OCI-LY3 (cell line): ENCODE data around the gene CLCN1.

Experiments used
- H2AFZ ChIP-seq: fragments of 200-600, 300-600 bp; shearing (Covaris generic); 2 replicates; pipeline ENCODE4 v1.6.0; 2014; ENCODE audit warnings: antibody characterized with exemption, low read depth, low read length
- H3K27ac ChIP-seq: fragments of 200-600, 300-600 bp; sonication (generic); 2 replicates; pipeline ENCODE4 v1.5.1; 2014; ENCODE audit warnings: mild to moderate bottlenecking, low read length, moderate library complexity, mixed read lengths
- H3K27me3 ChIP-seq: fragments of 200-600, 300-600 bp; sonication (generic); 2 replicates; pipeline ENCODE4 v1.6.1; 2014; ENCODE audit warnings: low read depth, low read length, mixed read lengths
- H3K36me3 ChIP-seq: fragments of 200-600, 300-600 bp; sonication (generic); replicated peaks from 2 replicates; pipeline ENCODE3; 2014; ENCODE audit warnings: low read depth, low read length, mixed read lengths
- H3K4me1 ChIP-seq: fragments of 300-600, 200-600 bp; sonication (generic); 2 replicates; pipeline ENCODE4 v1.6.1; 2014; ENCODE audit warnings: low read length, mixed read lengths
- H3K4me2 ChIP-seq: fragments of 200-600, 300-600 bp; sonication (generic); 2 replicates; pipeline ENCODE4 v1.6.1; 2014; ENCODE audit warnings: low read length, mixed read lengths
- H3K4me3 ChIP-seq: fragments of 300-600, 200-600 bp; sonication (generic); 2 replicates; pipeline ENCODE4 v1.5.1; 2014; ENCODE audit warnings: antibody characterized with exemption, mild to moderate bottlenecking, low read length, moderate library complexity
- H3K79me2 ChIP-seq: fragments of 300-600, 200-600 bp; shearing (Covaris generic); 2 replicates; pipeline ENCODE4 v1.6.1; 2014; ENCODE audit warnings: mild to moderate bottlenecking, low read length, mixed read lengths
- H3K9ac ChIP-seq: fragments of 300-600, 200-600 bp; shearing (Covaris generic); 2 replicates; pipeline ENCODE4 v1.6.0; 2014; ENCODE audit warnings: mild to moderate bottlenecking, low read length, moderate library complexity
- H3K9me3 ChIP-seq: fragments of 200-600, 300-600 bp; shearing (Covaris generic); 2 replicates; pipeline ENCODE4 v1.6.1; 2014; ENCODE audit warnings: low read length, mixed read lengths; ENCODE audit not compliant: insufficient read depth
- H4K20me1 ChIP-seq: fragments of 200-600, 300-600 bp; sonication (generic); 2 replicates; pipeline ENCODE4 v1.6.1; 2016; ENCODE audit warnings: low read length, mixed read lengths; ENCODE audit not compliant: insufficient read depth
- CTCF ChIP-seq: fragments of 200-600, 300-600 bp; sonication (generic); IDR thresholded peaks from 2 replicates; pipeline ENCODE4 v1.5.1; 2014; ENCODE audit warnings: antibody characterized with exemption, low read length, low read depth
- EZH2phosphoT487 ChIP-seq: fragments of 200-600 bp; shearing (Covaris generic); IDR thresholded peaks from 2 replicates; pipeline ENCODE4 v1.6.1; 2018; ENCODE audit warnings: antibody characterized with exemption, mixed run types, low read depth

Gene CLCN1

GRCh38 chr7:143316492-143316891, 581 bp downstream of the CLCN1 start:
- no peak for TF ChIP-seq CTCF
- TF ChIP-seq EZH2phosphoT487 = no peak
- H3K79me2 ChIP-seq = no peaks in the 10 kb centered on the region
- H3K4me3 ChIP-seq = no peak overlapping the region
- H3K9ac ChIP-seq = no peak overlapping the region
- H3K4me1 ChIP-seq = peaks cover 20% of the 10 kb centered on the region
- no peaks in the 10 kb centered on the region for H4K20me1 ChIP-seq
- 0 out of 2 replicates have a peak, but pooled peaks cover 9% of the 10 kb centered on the region for H3K27me3 ChIP-seq
- H2AFZ ChIP-seq = no peak overlapping the region
- no peaks in the 10 kb centered on the region for H3K36me3 ChIP-seq
- no peak overlapping the region for H3K27ac ChIP-seq
- no peaks in the 10 kb centered on the region for H3K9me3 ChIP-seq
- no peak overlapping the region for H3K4me2 ChIP-seq

GRCh38 chr7:143318661-143319060, 2.8 kb downstream of the CLCN1 start:
- H3K27ac ChIP-seq = no peak overlapping the region
- peaks cover 20% of the 10 kb centered on the region for H3K4me1 ChIP-seq

GRCh38 chr7:143320620-143321019, 4.7 kb downstream of the CLCN1 start:
- Histone ChIP-seq H3K27me3 (0 out of 2 replicates have a peak, but pooled peaks cover 9% of the 10 kb centered on the region), H3K9ac (no peak overlapping the region), H3K27ac (no peak overlapping the region), H3K4me2 (no peak overlapping the region), H3K9me3 (no peaks in the 10 kb centered on the region), H3K36me3 (no peaks in the 10 kb centered on the region), H2AFZ (no peak overlapping the region), H3K79me2 (no peaks in the 10 kb centered on the region), H4K20me1 (no peaks in the 10 kb centered on the region), H3K4me1 (peaks cover 10% of the 10 kb centered on the region), H3K4me3 (no peak overlapping the region)
- TF ChIP-seq CTCF = no peak
- TF ChIP-seq EZH2phosphoT487 = no peak

More at GRCh38 chr7:143318661-143319060, 2.8 kb downstream of the CLCN1 start:
- H3K9me3 ChIP-seq = no peaks in the 10 kb centered on the region
- no peak overlapping the region for H3K4me2 ChIP-seq
- H3K4me3 ChIP-seq = no peak overlapping the region
- H3K36me3 ChIP-seq = no peaks in the 10 kb centered on the region
- no peak overlapping the region for H2AFZ ChIP-seq
- no peak overlapping the region for H3K9ac ChIP-seq
- H3K79me2 ChIP-seq = no peaks in the 10 kb centered on the region
- H4K20me1 ChIP-seq = no peaks in the 10 kb centered on the region
- no peak for TF ChIP-seq EZH2phosphoT487
- no peak for TF ChIP-seq CTCF
- 0 out of 2 replicates have a peak, but pooled peaks cover 9% of the 10 kb centered on the region for H3K27me3 ChIP-seq

GRCh38 chr7:143321242-143321641, 5.3 kb downstream of the CLCN1 start:
- Histone ChIP-seq H3K9ac (no peak overlapping the region), H3K27ac (no peak overlapping the region), H3K4me3 (no peak overlapping the region), H3K27me3 (0 out of 2 replicates have a peak, but pooled peaks cover 9% of the 10 kb centered on the region), H3K4me1 (peaks cover 8% of the 10 kb centered on the region), H3K4me2 (no peak overlapping the region), H2AFZ (no peak overlapping the region), H3K79me2 (no peaks in the 10 kb centered on the region), H3K36me3 (no peaks in the 10 kb centered on the region), H4K20me1 (no peaks in the 10 kb centered on the region), H3K9me3 (no peaks in the 10 kb centered on the region)
- no peak for TF ChIP-seq CTCF
- TF ChIP-seq EZH2phosphoT487 = no peak
